C4-2B (cell line): ENCODE data around the gene ADAMTS15.
A peak's percentile ranks its signal among the peaks of the same experiment; 100 is the strongest.

Source experiments
- CTCF ChIP-seq: fragments of 450-650 bp; conservative IDR thresholded peaks from 2 replicates; pipeline ENCODE4 v1.5.1; 2017; ENCODE audit warnings: mild to moderate bottlenecking
- ZFX ChIP-seq: fragments of 450-650 bp; IDR thresholded peaks from 2 replicates; pipeline ENCODE4 v1.6.1; 2017

DNA sequence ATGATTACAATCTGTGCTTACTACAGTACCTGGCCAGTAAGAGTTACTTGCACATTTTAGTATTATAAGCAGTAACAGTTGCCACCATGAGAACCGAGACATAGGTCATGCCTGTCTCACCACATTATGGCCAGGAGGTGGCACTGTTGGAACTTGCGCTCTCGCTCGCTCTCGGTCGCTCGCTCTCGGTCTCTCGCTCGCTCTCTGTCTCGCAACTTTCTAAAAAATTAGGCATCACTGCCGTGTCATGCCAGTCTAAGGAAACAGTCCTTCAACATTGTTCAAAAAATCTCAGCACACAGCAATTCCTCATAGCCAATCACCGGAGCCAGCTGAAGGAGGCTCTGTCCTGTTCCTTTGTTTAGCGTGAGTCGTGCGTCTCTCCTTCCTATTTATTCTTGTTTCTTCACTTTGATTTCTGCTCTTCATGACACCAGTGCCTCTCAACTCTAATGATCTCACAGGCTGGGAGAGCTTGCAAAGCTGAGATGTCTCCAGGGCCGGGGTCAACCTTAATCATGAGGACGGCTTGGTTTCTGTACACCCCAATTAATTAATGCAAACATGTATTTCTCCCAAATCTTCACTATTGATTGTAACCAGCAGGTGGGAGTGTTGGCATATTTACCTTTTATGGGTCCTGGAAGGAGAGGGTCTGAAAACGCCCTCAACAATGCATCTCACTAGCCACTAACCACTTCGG is 13.8 kb upstream of the ADAMTS15 start:
- TF ChIP-seq CTCF (peak; percentile 98), ZFX (no peak)
